Stimulated activated effector memory CD8-positive, alpha-beta T cell treated with anti-CD3 and anti-CD28 coated beads, Interleukin-12 subunit alpha, Interleukin-12 subunit beta, amount 100 ng/mL, for 72 hours (primary cell): ENCODE results near the gene USP40.

Source experiments
- ATAC-seq: fragments of 150-1000 bp; cut with Tn5 transposase; 2 replicates; pipeline ENCODE4 v1.10.0; 2021
- DNase-seq, 2 donors: peaks; one replicate each; pipeline ENCODE4 v3.0.0; 2021 to 2022; ENCODE audit warnings: low spot score in 2 of 2
- H3K27ac Mint-ChIP-seq: one replicate; pipeline ENCODE4 v1.8.0; 2022; ENCODE audit warnings: mild to moderate bottlenecking, mixed read lengths
- H3K36me3 Mint-ChIP-seq: one replicate; pipeline ENCODE4 v1.8.0; 2022; ENCODE audit warnings: mild to moderate bottlenecking, mixed read lengths
- H3K4me1 Mint-ChIP-seq: one replicate; pipeline ENCODE4 v1.8.0; 2022; ENCODE audit warnings: mixed read lengths
- H3K4me3 Mint-ChIP-seq: one replicate; pipeline ENCODE4 v1.8.0; 2022; ENCODE audit warnings: mild to moderate bottlenecking, mixed read lengths
- H3K9me3 Mint-ChIP-seq: one replicate; pipeline ENCODE4 v1.8.0; 2022; ENCODE audit warnings: mixed read lengths

USP40 gene

DNA sequence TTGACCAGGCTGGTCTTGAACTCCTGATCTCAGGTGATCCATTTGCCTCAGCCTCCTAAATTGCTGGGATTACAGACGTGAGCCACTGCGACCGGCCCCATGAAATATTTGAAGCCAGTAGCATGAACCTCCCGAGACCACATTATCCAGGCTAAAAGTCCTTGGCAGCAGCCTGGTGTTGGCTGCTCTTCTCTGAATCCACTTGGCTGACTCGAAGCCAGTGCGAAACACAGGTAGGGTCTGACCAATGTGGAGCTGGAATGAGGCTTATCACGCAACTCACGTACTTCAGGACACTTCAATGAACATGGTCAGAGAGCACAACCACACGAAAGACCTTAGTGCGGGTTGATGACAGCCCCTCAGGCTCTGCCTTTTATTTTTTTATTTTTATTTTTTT lies 38.4 kb downstream of the USP40 start:
- H3K27ac Mint-ChIP-seq, result no peak overlapping the region
- no peaks in the 10 kb centered on the region for H3K4me1 Mint-ChIP-seq
- H3K9me3 Mint-ChIP-seq, result no peaks in the 10 kb centered on the region
- ATAC-seq, result no peak
- H3K36me3 Mint-ChIP-seq, result peaks cover 14% of the 10 kb centered on the region
- DNase-seq, result no peak
- no peak overlapping the region for H3K4me3 Mint-ChIP-seq

DNA sequence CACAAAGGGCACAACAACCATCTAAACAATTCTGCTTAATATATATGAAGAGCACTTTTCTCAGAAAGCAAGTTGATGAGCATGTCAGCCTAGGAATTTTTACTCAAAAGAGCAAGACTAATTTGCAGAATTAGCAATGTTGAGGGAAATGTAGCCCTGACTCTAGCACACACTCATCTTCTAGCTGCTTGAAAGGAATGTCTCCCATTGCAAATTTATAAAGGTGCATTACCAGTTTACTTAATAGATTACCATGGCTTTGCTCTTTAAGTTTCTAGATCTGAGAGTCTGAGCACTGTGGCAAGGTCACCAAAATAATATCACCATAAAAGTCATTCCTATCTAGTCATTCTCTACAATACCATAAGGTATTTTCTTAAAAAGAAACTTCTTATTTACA lies 40.8 kb downstream of the USP40 start:
- Mint-ChIP-seq H3K9me3 (no peaks in the 10 kb centered on the region), H3K4me1 (no peaks in the 10 kb centered on the region), H3K36me3 (peaks cover 6% of the 10 kb centered on the region)

DNA sequence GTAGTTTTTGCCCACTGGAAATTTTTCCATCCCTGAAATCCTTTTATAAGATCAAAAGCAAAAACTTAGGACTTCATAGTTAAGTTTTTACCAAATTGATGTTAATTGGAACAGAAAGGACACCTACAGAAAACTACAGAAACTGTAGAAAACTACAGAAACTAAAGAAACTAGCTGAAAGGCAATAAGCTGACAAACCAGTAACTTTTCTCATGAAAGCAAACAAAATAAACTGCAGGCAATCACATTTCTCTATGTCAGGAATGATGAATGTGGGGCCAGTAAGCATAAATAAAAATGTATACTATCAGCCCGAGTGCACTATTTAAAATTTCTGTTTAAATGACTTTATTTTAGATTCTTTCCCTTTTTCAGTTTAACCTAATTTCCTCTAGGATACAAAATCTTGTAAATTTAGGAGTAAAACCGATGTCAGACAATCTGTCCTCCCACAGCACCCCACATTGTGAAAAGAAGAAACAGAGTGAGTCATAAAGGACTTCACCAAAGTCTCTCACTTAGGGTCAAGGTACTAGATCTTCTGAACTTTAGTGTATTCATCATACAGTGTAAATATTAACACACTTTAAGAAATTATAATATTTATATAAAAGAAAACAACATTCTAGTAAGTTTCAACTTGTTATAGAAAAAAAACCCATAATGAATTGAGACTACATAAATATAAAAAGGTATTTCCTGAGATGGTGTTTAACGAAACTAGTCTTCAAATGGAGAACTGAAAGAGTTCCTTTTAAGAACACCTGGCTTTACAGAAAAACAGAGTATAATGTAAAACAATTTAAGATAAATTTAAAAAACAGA lies 46.6 kb downstream of the USP40 start:
- Mint-ChIP-seq H3K4me1 (no peaks in the 10 kb centered on the region), H3K36me3 (no peaks in the 10 kb centered on the region), H3K4me3 (no peak overlapping the region), H3K9me3 (no peaks in the 10 kb centered on the region), H3K27ac (no peak overlapping the region)
- DNase-seq, result no peak
- peak; percentile 67 for ATAC-seq

More for the DNA sequence above, 40.8 kb downstream of the USP40 start:
- Mint-ChIP-seq H3K27ac (no peak overlapping the region), H3K4me3 (no peak overlapping the region)
- ATAC-seq (no peak), DNase-seq (no peak)

- H3K4me1 Mint-ChIP-seq, result no peaks in the 10 kb centered on the region
Observed at GRCh38 chr2:233513953-233514655, 52.5 kb downstream of the USP40 start.

GRCh38 chr2:233503947-233504637 lies 62.5 kb downstream of the USP40 start:
- peaks cover 20% of the 10 kb centered on the region for H3K4me1 Mint-ChIP-seq
- no peak for ATAC-seq
- peaks cover 4% of the 10 kb centered on the region for H3K36me3 Mint-ChIP-seq
- DNase-seq, result no peak
- no peak overlapping the region for H3K4me3 Mint-ChIP-seq
- H3K9me3 Mint-ChIP-seq, result peaks cover 18% of the 10 kb centered on the region
- H3K27ac Mint-ChIP-seq, result no peak overlapping the region

More at GRCh38 chr2:233513953-233514655, 52.5 kb downstream of the USP40 start:
- DNase-seq (no peak), ATAC-seq (no peak)
- H3K9me3 Mint-ChIP-seq, result no peaks in the 10 kb centered on the region
- no peaks in the 10 kb centered on the region for H3K36me3 Mint-ChIP-seq
- no peak overlapping the region for H3K27ac Mint-ChIP-seq
- H3K4me3 Mint-ChIP-seq, result no peak overlapping the region

DNA sequence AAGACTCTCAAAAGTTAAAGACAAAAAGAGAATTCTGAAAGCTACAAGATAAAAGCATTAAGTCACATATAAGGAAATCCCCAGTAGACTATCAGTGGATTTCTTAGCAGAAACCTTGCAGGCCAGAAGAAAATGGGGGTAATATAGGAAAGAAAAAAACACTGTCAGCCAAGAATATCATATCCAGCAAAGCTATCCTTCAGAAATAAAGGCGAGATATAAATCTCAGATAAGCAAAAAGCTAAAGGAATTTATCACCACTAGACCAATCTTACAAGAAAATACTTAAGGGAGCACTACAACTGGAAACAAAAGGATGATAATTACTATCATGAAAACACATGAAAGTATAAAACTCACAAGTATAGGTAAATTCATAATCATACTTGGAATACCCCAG lies 63.1 kb downstream of the USP40 start:
- no peak overlapping the region for H3K4me3 Mint-ChIP-seq
- no peak for ATAC-seq
- peaks cover 20% of the 10 kb centered on the region for H3K4me1 Mint-ChIP-seq
- peaks cover 18% of the 10 kb centered on the region for H3K9me3 Mint-ChIP-seq
- H3K27ac Mint-ChIP-seq, result no peak overlapping the region
- DNase-seq, result no peak
- peaks cover 4% of the 10 kb centered on the region for H3K36me3 Mint-ChIP-seq

DNA sequence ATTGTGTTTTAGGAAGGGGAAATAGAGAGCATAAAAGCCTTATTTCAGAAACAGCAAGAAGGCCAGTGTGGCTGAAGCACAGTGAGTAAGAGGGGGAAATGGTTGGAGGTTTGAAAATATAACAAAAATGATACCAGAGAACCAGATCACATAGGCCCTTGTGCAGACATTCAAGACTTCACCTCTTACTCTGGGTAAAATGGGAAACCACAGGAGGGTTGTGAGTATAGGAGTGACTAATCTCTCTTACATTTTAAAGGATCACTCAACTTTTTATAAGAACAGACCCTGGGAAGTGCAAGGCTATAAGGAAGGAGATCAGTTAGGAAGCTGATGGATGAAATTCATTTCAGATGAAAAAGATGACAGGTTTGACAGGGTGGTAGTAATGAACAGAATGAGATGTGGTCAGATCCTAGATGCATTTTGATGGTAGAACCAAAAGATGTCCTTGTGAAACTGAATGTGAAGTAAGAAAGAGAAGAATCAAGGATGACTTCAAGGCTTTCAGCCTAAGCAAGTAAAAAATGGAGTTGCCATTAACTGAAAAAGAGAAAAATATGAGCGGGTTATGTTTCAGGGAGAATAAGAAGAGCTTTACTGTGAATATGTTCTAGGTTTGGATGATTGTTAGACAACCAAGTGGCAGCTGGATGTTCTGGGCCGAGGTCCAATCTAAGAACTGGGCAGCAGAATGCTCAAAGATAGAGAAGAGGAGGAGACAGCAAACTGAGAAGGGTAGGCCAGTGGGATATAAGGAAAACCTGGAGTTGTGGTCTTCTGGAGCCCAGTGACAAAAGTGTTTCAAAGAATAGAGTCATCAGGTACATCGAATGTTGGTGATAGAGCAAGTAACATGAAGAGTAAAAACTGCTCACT lies 65.1 kb downstream of the USP40 start:
- DNase-seq, result no peak

DNA sequence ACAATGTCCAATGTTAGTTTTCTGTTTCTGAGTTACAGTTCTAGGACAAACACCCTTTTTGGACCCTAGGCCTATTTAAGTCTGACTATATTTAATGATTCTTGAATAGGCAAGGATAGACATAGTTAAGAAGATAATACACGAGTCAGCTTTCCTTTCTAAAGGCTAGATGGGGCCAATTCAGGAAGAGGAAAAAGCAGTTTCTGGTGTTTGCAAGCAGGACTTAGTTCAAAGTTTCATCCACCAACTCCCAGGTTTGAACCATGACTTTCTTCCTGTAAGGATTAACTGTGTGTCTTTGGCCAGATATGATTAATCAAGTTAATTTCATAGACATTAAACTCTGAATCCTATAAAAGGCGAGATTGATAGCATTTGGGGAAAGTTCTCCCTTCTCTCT lies 66.7 kb downstream of the USP40 start:
- H3K36me3 Mint-ChIP-seq, result peaks cover 21% of the 10 kb centered on the region

More for the DNA sequence above, 65.1 kb downstream of the USP40 start:
- Mint-ChIP-seq H3K27ac (no peak overlapping the region), H3K4me3 (no peak overlapping the region), H3K4me1 (peaks cover 20% of the 10 kb centered on the region), H3K36me3 (peaks cover 8% of the 10 kb centered on the region), H3K9me3 (peaks cover 18% of the 10 kb centered on the region)
- peak; percentile 97 for ATAC-seq

DNA sequence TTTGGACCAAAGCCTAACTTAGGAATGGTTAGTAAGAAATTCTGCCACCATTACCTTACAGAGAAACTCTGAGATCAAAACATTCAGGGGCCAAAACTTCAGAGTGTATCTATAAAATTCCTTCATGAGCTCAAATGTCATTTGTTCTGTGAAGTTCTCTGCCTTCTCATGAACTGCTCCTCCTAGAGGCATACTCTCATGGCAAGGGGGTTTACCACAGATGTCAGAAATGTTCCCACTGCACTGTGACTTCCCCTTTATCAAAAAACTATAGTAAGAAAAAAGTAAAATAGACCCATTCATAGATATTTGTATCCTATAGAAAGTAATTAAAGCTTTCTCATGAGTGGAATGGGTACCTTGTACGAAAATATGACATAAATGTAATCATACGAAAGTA lies 68.5 kb downstream of the USP40 start:
- no peak overlapping the region for H3K27ac Mint-ChIP-seq
- DNase-seq, result no peak

More for the DNA sequence above, 66.7 kb downstream of the USP40 start:
- Mint-ChIP-seq H3K27ac (no peak overlapping the region), H3K9me3 (peaks cover 18% of the 10 kb centered on the region), H3K4me1 (peaks cover 20% of the 10 kb centered on the region), H3K4me3 (no peak overlapping the region)
- no peak for ATAC-seq
- no peak for DNase-seq

DNA sequence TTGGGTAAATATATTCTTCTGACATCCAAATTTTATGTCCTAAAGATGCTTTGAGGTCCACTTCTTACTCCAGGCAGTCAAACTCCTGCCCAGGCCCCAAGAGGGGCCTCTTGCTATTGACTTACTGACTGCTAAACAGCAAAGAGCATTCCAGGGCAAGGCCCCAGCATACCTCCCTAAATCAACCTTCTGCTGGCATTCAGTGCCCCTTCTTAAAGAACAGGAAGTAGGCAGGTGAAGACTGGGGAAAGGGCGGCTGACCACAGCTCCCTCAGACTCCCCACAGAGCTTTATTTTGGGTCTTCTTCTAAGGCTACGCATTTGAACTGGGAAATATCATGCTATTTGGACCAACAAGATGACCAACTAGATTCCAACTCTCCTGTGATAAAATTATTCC lies 68.9 kb downstream of the USP40 start:
- DNase-seq (no peak), ATAC-seq (no peak)
- Mint-ChIP-seq H3K4me3 (no peak overlapping the region), H3K4me1 (peaks cover 13% of the 10 kb centered on the region), H3K9me3 (peaks cover 6% of the 10 kb centered on the region), H3K36me3 (peaks cover 30% of the 10 kb centered on the region), H3K27ac (no peak overlapping the region)

More for the DNA sequence above, 68.5 kb downstream of the USP40 start:
- no peak for ATAC-seq
- Mint-ChIP-seq H3K9me3 (peaks cover 11% of the 10 kb centered on the region), H3K36me3 (peaks cover 25% of the 10 kb centered on the region), H3K4me1 (peaks cover 13% of the 10 kb centered on the region), H3K4me3 (no peak overlapping the region)

DNA sequence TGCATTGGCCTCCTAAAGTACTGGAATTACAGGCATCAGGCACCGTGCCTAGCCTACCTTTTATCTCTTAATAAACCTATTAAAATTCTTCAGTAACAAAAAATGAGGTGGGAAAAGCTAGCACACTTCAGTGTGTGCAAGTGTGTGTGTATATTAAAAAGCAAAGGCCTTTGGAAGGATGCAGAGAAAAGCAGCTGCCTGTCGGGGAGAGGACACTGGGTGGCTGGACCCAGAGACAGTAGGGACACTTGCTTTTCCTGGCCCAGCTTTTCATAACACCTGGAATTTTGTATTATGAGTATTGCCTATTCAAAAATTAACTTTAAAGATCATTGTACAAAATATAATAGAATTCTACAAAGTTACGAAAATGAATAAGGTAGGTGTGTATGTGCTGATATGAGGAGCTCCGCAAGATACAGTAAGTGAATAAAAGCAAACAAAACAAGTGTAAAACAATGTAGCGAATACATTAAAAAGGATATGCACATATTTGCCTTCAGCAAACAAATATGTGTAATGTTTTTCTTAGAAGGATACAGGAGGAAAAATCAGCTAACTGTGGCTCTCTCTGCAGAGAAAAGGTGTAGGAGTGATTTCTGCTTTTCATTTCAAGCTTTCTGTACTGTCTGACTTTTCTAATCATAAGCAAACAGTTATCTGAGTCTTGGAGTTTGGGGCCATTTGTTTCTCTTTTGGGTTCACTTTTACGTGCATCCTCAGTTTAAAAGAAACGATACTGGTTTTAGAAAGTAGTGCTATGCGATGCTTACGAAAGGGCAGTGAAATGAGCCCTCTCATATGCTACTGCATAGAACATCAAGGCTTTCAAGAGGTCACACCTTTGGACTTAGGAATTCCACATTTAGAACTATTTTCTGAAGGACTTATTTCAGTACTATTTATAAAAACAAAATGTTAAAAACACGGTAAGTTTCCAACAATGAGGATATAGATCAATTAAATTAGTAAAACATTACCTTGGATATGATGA lies 70.8 kb downstream of the USP40 start:
- Mint-ChIP-seq H3K4me1 (peaks cover 1% of the 10 kb centered on the region), H3K27ac (no peak overlapping the region), H3K4me3 (no peak overlapping the region), H3K36me3 (peaks cover 26% of the 10 kb centered on the region), H3K9me3 (no peaks in the 10 kb centered on the region)
- DNase-seq (no peak), ATAC-seq (no peak)

GRCh38 chr2:233492751-233493150 lies 73.8 kb downstream of the USP40 start:
- DNase-seq (no peak), ATAC-seq (no peak)
- H3K9me3 Mint-ChIP-seq, result no peaks in the 10 kb centered on the region
- no peaks in the 10 kb centered on the region for H3K4me1 Mint-ChIP-seq
- no peak overlapping the region for H3K4me3 Mint-ChIP-seq
- H3K36me3 Mint-ChIP-seq, result peaks cover 46% of the 10 kb centered on the region
- H3K27ac Mint-ChIP-seq, result no peak overlapping the region

- H3K36me3 Mint-ChIP-seq, result peaks cover 46% of the 10 kb centered on the region
Observed at GRCh38 chr2:233492078-233492477, 74.5 kb downstream of the USP40 start.

GRCh38 chr2:233491326-233491725 lies 75.3 kb downstream of the USP40 start:
- Mint-ChIP-seq H3K4me3 (no peak overlapping the region), H3K9me3 (no peaks in the 10 kb centered on the region), H3K36me3 (peaks cover 41% of the 10 kb centered on the region), H3K27ac (no peak overlapping the region), H3K4me1 (no peaks in the 10 kb centered on the region)
- ATAC-seq (no peak), DNase-seq (no peak)

More at GRCh38 chr2:233492078-233492477, 74.5 kb downstream of the USP40 start:
- DNase-seq, result no peak
- no peak for ATAC-seq
- H3K4me3 Mint-ChIP-seq, result no peak overlapping the region
- no peaks in the 10 kb centered on the region for H3K4me1 Mint-ChIP-seq
- H3K27ac Mint-ChIP-seq, result no peak overlapping the region
- H3K9me3 Mint-ChIP-seq, result no peaks in the 10 kb centered on the region
